ENCODE data around the gene PER2. TPM values are rescaled to one million over a fixed set of nuclear protein-coding genes. Genes with fewer than 3 reads are reported as not detected.

PER2 gene
- total RNA-seq, 2 experiments from 2014 or later, result 8.7 to 9.2 TPM

DNA sequence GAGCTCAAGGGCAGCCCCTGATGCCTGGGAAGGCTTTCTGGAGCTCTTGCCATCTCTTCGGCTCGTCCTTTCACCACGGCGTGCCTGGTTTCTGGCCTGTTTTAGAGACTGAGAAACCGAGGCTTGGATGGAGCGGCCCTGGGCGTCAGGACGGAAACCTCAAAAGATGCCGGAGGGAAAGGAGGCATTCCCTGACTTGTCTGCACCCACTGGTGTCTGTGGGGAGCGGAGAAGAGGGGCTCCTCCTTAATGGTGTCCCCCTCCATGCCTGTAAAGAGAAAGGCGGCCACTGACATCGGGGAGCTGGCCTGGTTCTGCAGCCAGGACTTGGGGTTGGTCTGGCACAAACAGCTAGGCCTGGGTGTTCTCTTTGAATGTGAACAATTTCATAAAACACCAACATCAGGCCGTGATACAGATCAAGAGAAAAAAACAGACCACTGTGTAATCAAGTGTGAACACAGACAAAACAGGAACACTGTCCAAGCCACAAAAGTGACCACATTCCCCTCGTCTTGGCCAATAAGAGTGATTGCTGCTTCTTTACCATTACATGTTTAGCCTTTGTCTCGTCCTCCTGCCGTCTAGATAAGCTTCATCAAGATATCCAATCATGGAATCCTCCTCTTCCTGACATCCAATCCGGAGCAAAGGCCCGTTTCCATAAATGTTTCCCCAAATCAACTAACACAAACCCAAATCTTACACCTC, 84.3 kb downstream of the PER2 start:
- H3K27ac Mint-ChIP-seq, result peak overlapping the region; percentile 76
- H3K9me3 Mint-ChIP-seq, result no peaks in the 10 kb centered on the region
- peak overlapping the region; percentile 74 for H3K4me3 Mint-ChIP-seq
- peaks cover 41% of the 10 kb centered on the region for H3K4me1 Mint-ChIP-seq
- H3K27me3 Mint-ChIP-seq, result peaks cover 2% of the 10 kb centered on the region
- CTCF ChIA-PET, result interaction anchor here (1.0 to 1.2 kb wide), 2 partner anchors 11 to 12 kb away, joined by 3 read pairs; no protein-coding TSS in a partner anchor
- no peak for DNase-seq
- POLR2A ChIA-PET, result interaction anchor here (0.8 to 3.1 kb wide), 14 partner anchors 9 to 472 kb away, joined by 3 to 15 read pairs (median 4); partner anchors contain the start of genes HES6 and SCLY
- H3K36me3 Mint-ChIP-seq (ENCODE audit: low read depth), result peaks cover 8% of the 10 kb centered on the region

DNA sequence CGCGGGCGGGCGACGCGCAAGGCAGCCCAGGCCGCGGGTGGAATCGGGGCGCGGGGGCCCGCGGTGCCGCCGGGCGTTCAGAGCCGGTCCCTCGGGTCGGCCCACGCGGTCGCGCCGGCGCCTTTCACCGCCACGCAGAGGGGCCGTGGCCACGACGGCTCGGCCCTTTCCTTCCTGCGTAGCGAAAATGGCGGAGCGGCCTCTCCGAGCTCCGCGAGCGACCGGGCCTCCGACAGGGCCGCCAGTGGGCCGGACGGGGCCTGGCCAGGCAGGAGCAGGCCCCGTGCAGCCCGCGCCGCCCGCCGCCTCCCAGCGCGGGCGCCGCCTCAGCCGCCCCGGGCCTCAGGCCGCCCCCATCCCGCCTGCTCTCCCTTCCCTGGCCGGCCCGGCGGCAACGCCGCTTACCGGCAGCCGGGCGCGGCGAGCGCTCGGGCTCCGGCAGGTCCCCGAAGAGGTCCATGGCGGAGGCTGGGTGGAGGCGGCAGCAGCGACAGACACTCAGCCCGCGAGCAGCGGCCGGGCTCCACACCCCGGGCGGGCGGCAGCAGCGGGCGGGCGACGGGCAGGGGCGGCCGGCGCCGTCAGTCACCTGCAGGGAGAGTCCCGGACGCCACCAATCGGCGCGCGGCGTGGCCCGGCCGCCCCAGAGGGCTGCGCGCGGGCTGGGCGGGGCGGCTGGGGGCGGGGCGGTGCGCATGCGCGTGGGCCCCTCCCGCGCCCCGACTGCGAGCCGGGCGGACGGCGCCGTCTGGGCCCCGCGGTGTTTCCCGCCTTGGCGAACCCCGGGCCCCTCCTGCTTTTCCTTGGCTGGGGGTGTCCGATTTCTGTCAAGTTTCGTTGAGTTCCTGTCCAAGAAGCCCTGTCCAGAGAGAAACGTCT, 85.1 kb downstream of the PER2 start, which contains the start of gene ILKAP:
ILKAP (minus strand) TSS at position 602 of the 879 bp plus-strand sequence; CDS start at position 460, 142 bp downstream.
- Mint-ChIP-seq H3K4me1 (peaks cover 45% of the 10 kb centered on the region), H3K36me3 (ENCODE audit: low read depth) (peaks cover 12% of the 10 kb centered on the region), H3K9me3 (no peaks in the 10 kb centered on the region), H3K27ac (peak within 1 kb of the TSS; percentile 81), H3K4me3 (peak within 1 kb of the TSS; percentile 82), H3K27me3 (peaks cover 2% of the 10 kb centered on the region)
- ChIA-PET POLR2A (interaction anchor here (0.8 to 3.1 kb wide), 22 partner anchors 8 to 514 kb away, joined by 3 to 15 read pairs (median 4); partner anchors contain the start of genes HES6, PER2 and SCLY), CTCF (interaction anchor here (0.9 to 1.3 kb wide), 5 partner anchors 12 to 345 kb away, joined by 3 to 9 read pairs (median 3); no protein-coding TSS in a partner anchor)
- peak; percentile 90 for DNase-seq

DNA sequence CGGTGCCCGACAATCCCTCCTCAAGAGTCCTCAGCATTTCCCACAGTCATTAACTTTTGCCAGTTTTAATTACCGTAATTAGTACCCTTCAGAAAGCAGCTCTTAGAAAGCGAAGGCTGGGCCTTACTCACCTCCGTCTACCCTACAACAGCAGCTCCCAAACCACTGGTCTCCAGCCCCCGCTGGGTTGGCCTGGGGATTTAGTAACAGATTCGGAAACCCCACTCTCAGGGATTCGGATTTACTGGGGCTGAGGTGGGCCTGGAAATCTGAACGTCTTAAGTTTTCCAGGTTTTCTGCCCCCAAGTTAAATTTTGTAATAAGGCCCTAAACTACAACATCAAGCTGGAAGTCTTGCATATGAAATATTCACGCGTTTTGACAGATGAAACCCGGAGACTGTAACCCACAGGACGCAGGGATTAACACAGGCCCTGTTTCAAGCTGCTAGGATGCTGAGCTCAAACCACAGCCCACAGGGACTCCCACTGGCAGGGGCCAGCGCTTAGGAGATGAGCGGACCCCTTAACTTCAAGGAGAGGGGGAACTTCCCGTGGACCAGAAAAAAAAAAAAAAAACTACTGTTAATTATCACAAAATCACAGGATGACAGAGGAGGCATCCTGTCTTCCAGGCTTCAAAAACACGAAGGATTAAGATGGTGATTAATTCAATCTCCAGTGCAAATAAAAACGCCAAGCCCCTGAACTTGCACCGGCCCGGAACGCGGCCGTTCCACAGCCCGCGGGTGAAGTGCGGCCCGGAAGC, 85.9 kb downstream of the PER2 start:
- peaks cover 12% of the 10 kb centered on the region for H3K36me3 Mint-ChIP-seq (ENCODE audit: low read depth)
- H3K27me3 Mint-ChIP-seq, result peaks cover 2% of the 10 kb centered on the region
- no peak for DNase-seq
- peak overlapping the region; percentile 82 for H3K4me3 Mint-ChIP-seq
- H3K27ac Mint-ChIP-seq, result peak overlapping the region; percentile 81
- H3K4me1 Mint-ChIP-seq, result peaks cover 49% of the 10 kb centered on the region
- POLR2A ChIA-PET, result interaction anchor here (0.7 to 3.1 kb wide), 13 partner anchors 9 to 513 kb away, joined by 3 to 15 read pairs (median 4); partner anchors contain the start of genes PER2 and SCLY
- no peaks in the 10 kb centered on the region for H3K9me3 Mint-ChIP-seq
- CTCF ChIA-PET, result interaction anchor here (0.7 to 1.3 kb wide), 6 partner anchors 39 to 840 kb away, joined by 3 to 9 read pairs (median 3); no protein-coding TSS in a partner anchor

Other genes starting within 250 kb of the PER2 start
- gene SCLY, start 227.6 kb downstream of the PER2 start, total RNA-seq, result 10 to 100 TPM; 22.0 to 22.6 TPM
- gene ESPNL, start 188.3 kb downstream of the PER2 start, total RNA-seq, result under 1 TPM; 0.05 to 0.18 TPM
- gene KLHL30, start 149.9 kb downstream of the PER2 start, total RNA-seq, result not detected
- not detected for gene ERFE, start 129.6 kb downstream of the PER2 start, total RNA-seq
- 10 to 100 TPM; 50.8 to 54.3 TPM for gene ILKAP, start 84.9 kb downstream of the PER2 start, total RNA-seq
- gene HES6, start 48.6 kb downstream of the PER2 start, total RNA-seq, result 1 to 10 TPM; 2.7 to 3.7 TPM
- 1 to 10 TPM; 5.4 to 7.0 TPM for gene TRAF3IP1, start 31.9 kb upstream of the PER2 start, total RNA-seq
- 10 to 100 TPM; 27.9 to 31.3 TPM for gene ASB1, start 138.3 kb upstream of the PER2 start, total RNA-seq